Peyer's patch (tissue), 4 donors: ENCODE data around the gene IFT43. TPM values are rescaled to one million over a fixed set of nuclear protein-coding genes. Genes with fewer than 3 reads are reported as not detected.
A peak's percentile ranks its signal among the peaks of the same experiment; 100 is the strongest.

Source experiments
- DNase-seq, 3 donors: peaks; one replicate each; pipeline ENCODE4 v3.0.0-alpha.2; 2017 to 2019
- H3K27ac ChIP-seq, 4 donors: fragments of 200-600 bp; sonication (generic); one replicate each; pipeline ENCODE4 v1.5.1; 2016 to 2019
- H3K27me3 ChIP-seq, 2 donors: fragments of 200-600 bp; sonication (generic); one replicate each; pipeline ENCODE4 v1.5.1; 2019
- H3K36me3 ChIP-seq, 3 donors: fragments of 200-600 bp; sonication (generic); one replicate each; pipeline ENCODE4 v1.5.1; 2016 to 2019
- H3K4me1 ChIP-seq, 4 donors: fragments of 200-600 bp; sonication (generic); one replicate each; pipeline ENCODE4 v1.5.1; 2016 to 2019
- H3K4me3 ChIP-seq, 4 donors: fragments of 200-600 bp; sonication (generic); 1 replicate in 3 of 4; 2 replicates in 1 of 4; pipeline ENCODE4 v1.5.1; 2016 to 2019; ENCODE audit warnings: mild to moderate bottlenecking in 1 of 4
- H3K9me3 ChIP-seq, 4 donors: fragments of 200-600 bp; sonication (generic); one replicate each; pipeline ENCODE4 v1.5.1; 2016 to 2019; ENCODE audit warnings: mild to moderate bottlenecking in 1 of 4
- CTCF ChIP-seq, 6 experiments: fragments of 450-650 bp in 4 of 6; fragments of 200-600 bp in 2 of 6; sonication (generic) in 1 of 6; IDR thresholded peaks; one replicate each; pipeline ENCODE4 v1.5.1; 2017 to 2019; ENCODE audit warnings: antibody characterized with exemption in 6 of 6, mild to moderate bottlenecking in 3 of 6, moderate library complexity in 1 of 6
- POLR2A ChIP-seq, 2 donors: fragments of 450-650 bp; IDR thresholded peaks; one replicate each; pipeline ENCODE4 v1.5.1; 2017; ENCODE audit warnings: antibody characterized with exemption in 2 of 2, mild to moderate bottlenecking in 2 of 2, moderate library complexity in 2 of 2
- total RNA-seq, 4 donors: library from RNA; depleted of rRNA; stranded (reverse); fragments of >200 nt; gene quantifications; one replicate each; pipeline ENCODE4 v1.1.0, GENCODE V29; 2016

IFT43 gene
- total RNA-seq, 4 donors from 2014 or later: 23.9 to 42.8 (median 33.6) TPM

GRCh38 chr14:75976826-75977581, 8.6 kb upstream of the IFT43 start:
- Histone ChIP-seq H3K36me3 (no peaks in the 10 kb centered on the region), H3K4me3 (no peak overlapping the region), H3K9me3 (no peaks in the 10 kb centered on the region), H3K27ac (no peak overlapping the region), H3K4me1 (peaks cover 0 to 33% (median 10%) of the 10 kb centered on the region in 4 donors), H3K27me3 (no peaks in the 10 kb centered on the region)
- no peak for DNase-seq
- no peak for TF ChIP-seq CTCF (IDR thresholded peaks at IDR 0.05)
- no peak for TF ChIP-seq POLR2A (IDR thresholded peaks at IDR 0.05)

- H3K27ac ChIP-seq: peak overlapping the region in 1 of 4 donors; percentile 3
- DNase-seq: no peak
- peaks cover 0 to 33% (median 10%) of the 10 kb centered on the region in 4 donors for H3K4me1 ChIP-seq
- H3K27me3 ChIP-seq: no peaks in the 10 kb centered on the region
- H3K4me3 ChIP-seq: no peak overlapping the region
- H3K36me3 ChIP-seq: no peaks in the 10 kb centered on the region
- TF ChIP-seq CTCF (IDR thresholded peaks at IDR 0.05) (no peak), POLR2A (IDR thresholded peaks at IDR 0.05) (no peak)
- H3K9me3 ChIP-seq: no peaks in the 10 kb centered on the region
Measured at GRCh38 chr14:75977582-75977943, 8.0 kb upstream of the IFT43 start.

- H3K36me3 ChIP-seq: no peaks in the 10 kb centered on the region
- no peak for TF ChIP-seq POLR2A (IDR thresholded peaks at IDR 0.05)
- TF ChIP-seq CTCF (IDR thresholded peaks at IDR 0.05): no peak
- peak in 2 of 3 donors; percentile 46 to 62 for DNase-seq
- H3K27me3 ChIP-seq: no peaks in the 10 kb centered on the region
- H3K4me3 ChIP-seq: no peak overlapping the region
- H3K27ac ChIP-seq: peak overlapping the region in 2 of 4 donors; percentile 3 to 28
- H3K4me1 ChIP-seq: peaks cover 0 to 33% (median 10%) of the 10 kb centered on the region in 4 donors
- H3K9me3 ChIP-seq: no peaks in the 10 kb centered on the region
Measured at GRCh38 chr14:75978249-75978731, 7.3 kb upstream of the IFT43 start.

- H3K9me3 ChIP-seq: no peaks in the 10 kb centered on the region
- peak overlapping the region in 2 of 4 donors; percentile 17 for H3K4me3 ChIP-seq
- peak in 3 of 6 experiments; percentile 18 to 53 (median 48) for TF ChIP-seq CTCF (IDR thresholded peaks at IDR 0.05)
- TF ChIP-seq POLR2A (IDR thresholded peaks at IDR 0.05): no peak
- DNase-seq: peak in 1 of 3 donors; percentile 57
- no peaks in the 10 kb centered on the region for H3K27me3 ChIP-seq
- peaks cover 0 to 33% (median 10%) of the 10 kb centered on the region in 4 donors for H3K4me1 ChIP-seq
- no peak overlapping the region for H3K27ac ChIP-seq
- H3K36me3 ChIP-seq: no peaks in the 10 kb centered on the region
Measured at GRCh38 chr14:75979071-75979571, 6.4 kb upstream of the IFT43 start.

- Histone ChIP-seq H3K4me1 (peaks cover 0 to 33% (median 10%) of the 10 kb centered on the region in 4 donors), H3K9me3 (no peaks in the 10 kb centered on the region), H3K27ac (peak overlapping the region in 2 of 4 donors; percentile 2 to 85), H3K27me3 (no peaks in the 10 kb centered on the region), H3K36me3 (no peaks in the 10 kb centered on the region), H3K4me3 (peak overlapping the region in 3 of 4 donors; percentile 4 to 77 (median 17))
- TF ChIP-seq CTCF (IDR thresholded peaks at IDR 0.05) (no peak), POLR2A (IDR thresholded peaks at IDR 0.05) (no peak)
- DNase-seq: no peak
Measured at GRCh38 chr14:75979648-75980565, 5.7 kb upstream of the IFT43 start.
